WI38 (cell line): ENCODE results near the gene TNC.

Experiments
- H3K4me3 ChIP-seq: 2 replicates; pipeline ENCODE4 v1.5.1; 2011; ENCODE audit warnings: low read depth, mild to moderate bottlenecking, control low read depth, low read length
- CTCF ChIP-seq: IDR thresholded peaks from 2 replicates; pipeline ENCODE4 v1.5.1; 2012; ENCODE audit warnings: low read depth, mild to moderate bottlenecking, control low read depth, low read length

Gene TNC

GRCh38 chr9:115073456-115073855 is 44.5 kb downstream of the TNC start:
- no peak overlapping the region for H3K4me3 ChIP-seq
- TF ChIP-seq CTCF: no peak

GRCh38 chr9:115071176-115071575 is 46.8 kb downstream of the TNC start:
- no peak overlapping the region for H3K4me3 ChIP-seq

GRCh38 chr9:115069771-115070170 is 48.2 kb downstream of the TNC start:
- H3K4me3 ChIP-seq: no peak overlapping the region
- no peak for TF ChIP-seq CTCF

More at GRCh38 chr9:115071176-115071575, 46.8 kb downstream of the TNC start:
- no peak for TF ChIP-seq CTCF

GRCh38 chr9:115069302-115069701 is 48.7 kb downstream of the TNC start:
- TF ChIP-seq CTCF: no peak
- H3K4me3 ChIP-seq: no peak overlapping the region

- no peak for TF ChIP-seq CTCF
- no peak overlapping the region for H3K4me3 ChIP-seq
These were observed 49.9 kb downstream of the TNC start for GRCh38 chr9:115068031-115068430.

- H3K4me3 ChIP-seq: no peak overlapping the region
- no peak for TF ChIP-seq CTCF
These were observed 54.7 kb downstream of the TNC start for GRCh38 chr9:115063058-115063845.

- no peak for TF ChIP-seq CTCF
- H3K4me3 ChIP-seq: no peak overlapping the region
These were observed 59.2 kb downstream of the TNC start for GRCh38 chr9:115058684-115059315.
